ENCODE measurements around the gene MED28. TPM values are rescaled to one million over a fixed set of nuclear protein-coding genes. Genes with fewer than 3 reads are reported as not detected.
"Not testable (repeated sequence)": the region's sequence is repeated elsewhere in the genome, so short reads cannot be mapped to it uniquely, and the experiment has no call there.

The MED28 gene
- total RNA-seq, 1 donor from 2014 or later, result 11.4 TPM

DNA sequence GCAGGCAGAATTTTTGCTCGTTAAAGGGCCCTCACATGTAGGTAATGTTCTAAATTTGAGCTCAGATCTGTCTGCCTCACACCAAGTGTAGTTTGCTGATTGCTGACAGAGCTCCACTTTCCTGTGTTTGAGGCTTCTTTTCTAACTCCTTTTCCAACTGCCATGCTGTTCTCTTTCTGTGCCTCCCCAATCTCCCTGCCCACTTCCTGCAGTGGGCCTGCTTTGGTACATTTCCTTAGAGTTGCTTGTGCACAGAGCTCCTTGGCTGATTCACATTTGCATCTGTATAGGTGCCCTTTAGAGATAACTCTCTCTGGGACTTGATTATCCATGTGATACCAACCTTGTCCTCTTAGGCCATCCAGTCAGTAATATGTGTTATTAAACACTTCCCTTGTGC, 4.5 kb downstream of the MED28 start:
- no peak for DNase-seq

DNA sequence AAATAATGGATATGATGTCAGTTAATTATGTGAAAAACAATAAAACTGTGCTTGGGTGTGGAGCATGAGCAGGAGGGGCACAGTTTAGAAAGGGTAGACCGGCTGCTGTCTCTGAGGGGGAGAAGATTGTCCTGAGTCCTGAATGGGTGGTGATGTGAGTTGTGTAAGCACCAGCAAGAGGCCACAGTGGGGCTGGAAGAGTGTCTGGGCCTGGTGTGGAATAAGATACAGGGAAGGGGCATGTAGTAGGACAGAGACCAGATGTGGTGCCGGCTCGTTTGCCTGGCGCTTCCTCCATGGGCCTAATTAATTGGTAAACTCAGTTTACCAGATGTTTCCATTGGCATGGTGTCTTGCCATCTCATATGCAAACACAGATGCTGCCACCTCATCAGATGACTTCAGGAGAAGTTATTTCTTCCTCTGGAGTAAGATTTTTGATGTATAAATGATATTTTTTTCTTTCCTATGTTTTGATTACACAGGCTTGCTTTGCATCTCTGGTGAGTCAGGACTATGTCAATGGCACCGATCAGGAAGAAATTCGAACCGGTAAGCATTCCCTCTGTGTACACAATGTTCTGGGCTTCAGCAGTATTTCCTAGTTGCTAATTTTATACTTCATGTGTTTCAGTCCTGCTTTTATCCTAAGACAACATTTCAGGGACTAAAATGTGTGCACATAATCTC, 5.1 kb downstream of the MED28 start:
- DNase-seq, result peak; percentile 6

DNA sequence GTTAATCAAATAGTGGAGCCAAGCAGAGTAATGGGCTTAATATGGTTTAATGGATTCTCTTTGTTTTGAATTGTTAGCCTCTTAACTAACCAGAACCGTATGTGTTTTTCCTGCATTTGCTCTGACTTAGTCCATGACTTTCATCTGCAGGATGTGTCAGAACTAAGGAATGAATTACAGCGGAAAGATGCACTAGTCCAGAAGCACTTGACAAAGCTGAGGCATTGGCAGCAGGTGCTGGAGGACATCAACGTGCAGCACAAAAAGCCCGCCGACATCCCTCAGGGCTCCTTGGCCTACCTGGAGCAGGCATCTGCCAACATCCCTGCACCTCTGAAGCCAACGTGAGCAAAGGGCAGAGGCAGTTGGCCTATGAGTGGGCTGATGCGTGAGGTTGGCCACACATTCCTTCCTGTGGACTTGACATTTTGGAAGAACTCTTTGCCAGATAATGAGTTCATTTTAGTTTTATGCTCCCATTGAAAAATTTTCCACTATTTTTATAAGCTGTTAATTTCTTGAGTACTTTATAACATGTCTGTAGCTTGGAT, 9.1 kb downstream of the MED28 start:
- no peak for DNase-seq

DNA sequence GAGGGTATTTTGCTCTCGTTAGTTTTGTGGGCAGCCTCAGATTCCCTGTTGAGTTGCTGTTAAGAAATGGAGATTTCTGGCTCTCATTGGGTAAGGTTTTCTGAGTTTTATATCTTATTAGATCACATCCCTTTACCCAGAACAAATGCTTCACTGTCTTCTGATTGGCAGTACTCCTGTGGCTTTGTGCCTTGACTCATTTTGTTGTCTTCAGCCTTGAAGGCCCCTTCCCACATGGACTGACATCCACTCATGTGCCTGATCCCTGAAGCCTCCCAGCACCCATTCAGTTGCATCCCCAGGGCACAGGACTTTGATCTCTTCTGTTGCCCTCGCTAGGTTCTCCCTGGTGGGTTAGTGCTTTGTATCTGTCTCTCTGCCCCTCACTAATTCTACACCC, 10.4 kb downstream of the MED28 start:
- DNase-seq, result no peak

DNA sequence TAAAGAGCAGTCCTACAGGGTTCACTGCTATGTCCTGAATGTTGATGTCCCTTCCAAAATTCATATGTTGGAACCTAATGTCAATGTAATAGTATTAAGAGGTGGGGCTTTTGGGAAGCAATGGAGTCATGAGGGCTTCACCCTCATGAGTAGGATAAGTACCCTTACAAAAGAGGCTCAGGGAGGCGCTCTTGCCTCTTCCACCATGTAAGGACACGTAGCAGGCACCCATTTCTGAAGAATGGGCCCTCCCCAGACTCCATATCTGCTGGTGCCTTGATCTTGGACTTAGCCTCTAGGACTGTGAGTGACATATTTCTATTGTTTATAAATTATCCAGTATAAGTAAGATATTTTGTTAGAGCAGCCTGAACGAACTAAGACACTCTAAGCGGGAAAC, 15.8 kb downstream of the MED28 start:
- DNase-seq, result no peak

DNA sequence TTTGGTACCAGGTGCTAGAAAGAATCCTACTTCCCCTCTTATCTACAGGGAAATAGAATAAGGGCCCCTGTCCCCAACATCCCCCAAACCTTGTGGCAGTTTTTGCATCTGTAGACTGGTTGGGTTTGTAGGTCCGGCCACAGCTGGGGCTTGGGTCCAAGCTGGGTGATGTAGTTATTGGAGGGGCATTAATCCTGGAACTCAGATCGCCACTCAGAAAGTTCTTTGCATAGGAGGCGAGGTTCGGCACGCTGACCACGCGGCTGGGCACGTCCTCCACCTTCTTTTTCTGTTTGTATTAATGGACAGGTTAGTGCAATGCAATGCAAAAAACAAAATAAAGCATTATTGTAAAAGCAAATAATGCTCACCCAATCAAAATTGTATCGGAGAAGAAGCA, 19.2 kb downstream of the MED28 start:
- DNase-seq, result no peak

DNA sequence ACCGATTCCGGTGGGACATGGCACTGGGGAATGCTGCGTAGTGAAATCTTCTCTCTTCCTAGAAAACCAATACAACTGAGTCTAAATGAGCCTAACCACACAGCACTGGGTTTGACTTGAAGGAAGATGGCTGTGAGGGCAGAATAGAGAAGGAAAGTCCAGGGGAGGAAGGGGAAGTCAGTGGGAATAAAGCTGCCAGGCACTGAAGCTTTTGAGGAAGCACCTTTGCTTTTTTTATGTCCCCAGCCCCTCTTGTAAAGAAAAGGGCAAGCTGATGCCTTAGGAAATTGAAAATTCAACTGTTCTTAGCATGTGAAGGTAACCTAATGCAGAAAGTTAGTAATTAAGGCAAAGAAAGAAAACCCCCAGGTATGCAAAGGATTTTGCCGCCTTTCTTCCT, 20.6 kb downstream of the MED28 start:
- DNase-seq, result no peak

DNA sequence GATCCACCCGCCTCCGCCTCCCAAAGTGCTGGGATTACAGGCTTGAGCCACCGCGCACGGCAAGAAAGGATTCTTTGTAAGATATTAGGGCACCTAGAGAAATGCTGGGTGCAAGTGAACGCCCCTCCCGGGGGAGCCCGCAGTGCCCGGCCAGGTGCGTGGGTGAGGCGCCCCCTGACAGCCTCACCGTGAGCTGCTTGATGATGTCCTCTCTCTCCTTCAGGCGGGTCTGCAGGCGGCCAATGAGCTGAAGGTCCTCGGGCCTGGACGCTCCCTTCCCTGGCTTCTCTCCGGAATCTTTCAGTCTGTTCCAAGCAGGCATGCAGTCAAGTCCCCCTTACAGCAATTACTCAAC, 21.9 kb downstream of the MED28 start:
- no peak for DNase-seq

DNA sequence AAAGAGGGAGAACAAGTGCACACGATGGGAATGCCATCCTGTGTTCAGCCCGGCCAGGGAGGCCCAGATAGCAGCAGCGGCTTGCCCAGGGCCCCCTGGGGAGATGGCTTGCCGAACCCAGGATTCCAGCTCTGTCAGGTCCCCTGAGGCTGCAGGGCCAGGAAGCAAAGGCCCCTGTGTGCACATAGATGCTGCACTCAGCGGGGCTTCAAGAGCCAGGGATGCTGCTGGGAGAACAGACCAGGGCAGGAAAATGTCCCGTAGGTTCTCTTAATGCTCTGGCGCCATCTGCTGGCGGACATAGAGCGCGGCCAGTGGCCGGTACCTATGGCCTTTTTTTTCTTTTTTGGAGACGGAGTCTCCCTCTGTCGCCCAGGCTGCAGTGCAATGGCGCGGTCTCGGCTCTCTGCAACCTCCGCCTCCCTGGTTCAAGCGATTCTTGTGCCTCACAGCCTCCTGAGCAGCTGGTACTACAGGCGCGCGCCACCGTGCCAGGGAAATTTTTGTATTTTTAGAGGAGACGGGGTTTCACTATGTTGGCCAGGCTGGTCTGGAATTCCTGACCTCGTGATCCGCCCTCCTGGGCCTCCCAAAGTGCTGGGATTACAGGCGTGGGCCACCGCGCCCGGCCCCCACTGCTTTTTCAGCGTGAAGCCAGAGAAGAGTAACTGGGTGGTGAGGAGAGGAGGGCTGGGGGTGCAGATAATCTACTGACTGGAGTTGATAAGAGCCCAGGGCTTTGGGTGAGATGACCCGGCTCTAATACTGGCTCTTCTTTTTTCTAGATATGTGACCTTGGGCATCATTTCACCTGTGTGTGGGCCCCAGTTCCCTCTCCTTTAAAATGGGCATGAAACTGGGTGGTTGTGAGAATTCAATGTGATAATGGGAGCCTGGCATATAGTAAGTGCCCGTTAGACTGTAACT, 22.5 kb downstream of the MED28 start:
- DNase-seq, result peak; percentile 84

DNA sequence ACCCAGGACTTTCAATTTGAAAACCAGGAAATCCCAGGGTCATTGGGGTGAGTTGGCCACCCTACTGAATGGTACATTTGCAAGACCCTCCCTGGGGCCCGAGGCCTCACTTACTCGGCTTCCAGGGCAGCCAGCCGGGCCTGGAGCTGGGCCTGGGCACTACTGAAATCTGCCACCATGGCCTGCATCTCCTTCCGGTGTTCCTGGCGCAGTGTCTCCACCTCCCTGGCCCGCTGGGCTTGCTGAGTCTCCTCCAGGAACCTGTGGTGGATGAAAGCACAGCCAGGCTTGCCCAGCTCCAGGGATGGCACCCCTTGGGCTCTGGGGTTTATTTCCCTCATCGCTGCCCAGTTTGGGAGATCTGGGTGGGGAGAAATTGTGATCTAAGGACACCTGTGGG, 24.7 kb downstream of the MED28 start:
- DNase-seq, result no peak

DNA sequence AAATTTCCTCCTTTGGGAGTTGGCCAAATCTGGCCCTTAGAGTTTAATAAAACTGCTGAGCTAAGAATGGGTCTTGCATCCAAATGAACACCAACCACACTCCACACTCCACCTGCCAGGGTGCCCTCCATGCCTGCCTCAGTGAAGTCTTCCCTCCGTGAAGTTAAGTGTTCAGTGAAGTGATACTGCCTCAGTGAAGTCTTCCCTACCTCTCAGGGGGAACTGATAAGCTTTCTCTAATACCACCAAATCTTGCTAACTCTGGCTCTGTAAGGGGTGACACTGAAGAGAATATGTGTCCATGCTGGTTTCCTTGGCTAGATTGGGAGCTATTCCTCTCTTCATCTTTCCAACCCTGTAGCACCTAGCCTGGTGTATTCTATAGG, 27.9 kb downstream of the MED28 start:
- DNase-seq, result no peak

DNA sequence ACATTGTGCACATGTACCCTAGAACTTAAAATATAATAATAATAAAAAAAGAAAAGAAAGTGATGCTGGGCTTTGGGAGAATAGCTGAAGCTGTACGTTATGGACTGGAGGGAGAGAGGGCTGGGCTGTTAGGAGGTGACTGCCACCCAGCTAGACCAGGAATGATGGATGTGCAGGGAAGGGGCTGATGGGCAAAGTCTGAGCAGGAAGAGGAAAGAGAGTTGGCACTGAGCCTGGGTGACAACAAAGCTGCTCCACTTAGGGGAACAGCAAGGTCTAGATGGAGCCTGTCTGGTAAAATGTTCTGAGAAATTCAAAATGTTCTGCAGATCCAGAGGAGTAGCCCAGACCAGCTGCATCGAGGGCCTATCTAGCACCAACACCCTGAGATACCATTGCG, 32.3 kb downstream of the MED28 start:
- peak; percentile 11 for DNase-seq

DNA sequence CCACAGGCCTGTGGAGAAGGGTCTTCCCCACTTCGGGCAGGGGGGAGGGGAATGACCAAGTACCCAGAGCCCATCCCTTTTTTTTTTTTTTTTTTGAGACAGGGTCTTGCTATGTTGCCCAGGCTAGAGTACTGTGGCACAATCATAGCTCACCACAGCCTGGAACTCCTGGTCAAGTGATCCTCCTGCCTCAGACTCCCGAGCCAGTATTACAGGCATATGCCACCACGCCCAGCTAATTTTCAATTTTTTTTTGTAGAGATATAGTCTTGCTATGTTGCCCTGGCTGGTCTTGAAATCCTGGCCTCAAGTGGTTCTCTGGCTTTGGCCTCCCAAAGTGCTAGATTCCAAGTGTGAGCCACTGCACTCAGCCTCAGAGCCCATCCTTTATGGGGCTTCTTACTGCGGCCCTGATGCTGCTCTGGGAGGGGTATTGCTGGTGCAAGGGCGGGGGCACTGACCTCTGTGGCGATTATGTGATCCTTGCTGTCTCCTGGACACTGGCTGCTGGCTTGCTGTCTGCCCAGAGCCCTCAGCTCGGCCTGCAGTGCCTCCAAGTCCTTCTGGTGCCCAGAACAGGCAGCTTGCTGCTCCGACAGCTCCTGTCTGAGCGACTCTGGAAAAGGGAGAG, 32.9 kb downstream of the MED28 start:
- no peak for DNase-seq

DNA sequence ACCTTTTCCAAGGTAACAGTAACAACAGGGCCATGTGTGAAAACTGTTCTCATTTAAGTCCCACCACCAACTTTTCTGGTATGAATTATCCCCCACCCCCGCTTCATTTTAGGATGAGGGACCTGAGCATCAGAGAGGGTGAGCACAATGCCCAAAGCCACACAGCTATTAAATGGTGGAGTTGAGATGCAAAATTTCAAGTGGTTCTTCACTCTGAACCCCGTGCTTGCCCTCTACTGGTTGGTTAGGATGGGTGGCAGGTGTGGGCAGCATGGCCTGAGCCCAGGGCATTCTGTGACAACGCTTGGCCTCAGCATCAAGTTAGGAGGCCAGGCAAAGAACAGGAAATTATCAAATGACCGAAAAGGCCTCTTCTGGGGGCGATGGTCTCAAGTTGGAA, 33.5 kb downstream of the MED28 start:
- no peak for DNase-seq

DNA sequence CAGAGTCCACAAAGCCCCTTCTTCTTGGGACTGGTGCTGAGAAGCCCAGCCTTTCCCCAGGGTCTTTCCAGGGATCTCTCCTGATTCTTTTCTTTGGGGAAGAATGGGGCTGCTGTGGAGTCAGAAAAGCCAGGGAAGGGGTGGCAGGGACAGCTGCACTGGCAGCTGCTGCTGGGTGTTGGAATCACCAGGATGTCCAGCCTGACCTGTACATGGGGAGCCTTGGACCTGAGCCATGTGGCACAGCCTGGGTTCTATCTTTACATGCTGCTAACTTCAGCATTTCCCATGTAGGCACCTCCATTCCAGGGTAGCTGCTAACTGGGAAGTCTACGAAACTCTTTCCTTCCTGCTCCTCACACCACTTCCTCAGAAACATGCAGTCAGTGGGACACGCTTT, 36.0 kb downstream of the MED28 start:
- no peak for DNase-seq

DNA sequence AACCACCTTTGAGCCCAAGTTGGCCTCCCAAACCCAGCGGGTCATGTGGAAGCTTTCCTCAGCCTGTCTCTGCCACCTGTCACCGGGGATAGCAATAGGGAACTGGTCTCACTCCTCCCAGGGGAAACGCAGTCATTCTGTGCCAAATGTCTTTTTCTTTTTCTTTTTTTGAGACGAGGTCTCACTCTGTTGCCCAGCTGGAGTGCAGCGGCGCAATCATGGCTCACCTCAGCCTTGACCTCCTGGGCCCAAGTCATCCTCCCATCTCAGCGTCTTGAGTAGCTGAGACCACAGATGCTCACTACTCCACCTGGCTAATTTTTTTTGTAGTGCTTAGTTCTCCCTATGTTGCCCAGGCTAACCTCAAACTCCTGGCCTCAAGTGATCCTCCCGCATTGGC, 40.3 kb downstream of the MED28 start:
- DNase-seq, result no peak

DNA sequence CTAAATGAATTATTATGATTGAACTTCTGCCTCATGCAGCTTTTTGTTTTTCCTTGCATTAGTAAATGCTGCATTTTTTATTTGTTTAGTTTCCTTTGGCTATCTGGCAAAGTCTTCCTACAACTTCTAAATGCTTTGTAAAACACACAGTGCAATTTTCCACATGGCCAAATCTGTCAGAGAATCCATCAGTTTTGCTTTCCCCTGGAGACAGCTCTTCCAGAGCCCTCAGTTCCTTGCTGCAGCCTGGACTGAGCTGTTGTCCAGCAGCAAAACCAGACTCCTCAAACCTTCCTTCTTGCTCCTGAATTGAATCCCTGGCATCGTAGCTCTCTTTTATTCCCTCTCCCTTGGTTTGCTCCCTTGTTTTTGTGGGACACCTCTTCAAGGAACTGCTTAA, 42.6 kb downstream of the MED28 start:
- no peak for DNase-seq

DNA sequence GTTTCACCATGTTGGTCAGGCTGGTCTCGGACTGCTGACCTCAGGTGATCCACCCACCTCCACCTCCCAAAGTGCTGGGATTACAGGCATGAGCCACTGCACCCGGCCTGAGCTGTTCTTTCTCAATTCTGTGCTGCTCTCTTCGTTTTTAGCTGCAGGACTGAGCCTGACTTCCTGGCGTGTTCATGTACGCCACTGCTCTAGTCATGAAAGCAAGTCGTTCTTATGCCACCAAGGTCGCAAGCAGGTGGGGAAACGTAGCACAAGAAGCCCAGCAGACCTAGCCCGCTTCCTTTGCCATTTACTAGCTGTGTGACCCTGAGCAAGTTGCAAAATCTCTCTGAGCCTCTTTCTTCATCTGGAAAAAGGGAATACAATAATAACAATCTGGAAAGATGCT, 43.4 kb downstream of the MED28 start:
- DNase-seq, result no peak

DNA sequence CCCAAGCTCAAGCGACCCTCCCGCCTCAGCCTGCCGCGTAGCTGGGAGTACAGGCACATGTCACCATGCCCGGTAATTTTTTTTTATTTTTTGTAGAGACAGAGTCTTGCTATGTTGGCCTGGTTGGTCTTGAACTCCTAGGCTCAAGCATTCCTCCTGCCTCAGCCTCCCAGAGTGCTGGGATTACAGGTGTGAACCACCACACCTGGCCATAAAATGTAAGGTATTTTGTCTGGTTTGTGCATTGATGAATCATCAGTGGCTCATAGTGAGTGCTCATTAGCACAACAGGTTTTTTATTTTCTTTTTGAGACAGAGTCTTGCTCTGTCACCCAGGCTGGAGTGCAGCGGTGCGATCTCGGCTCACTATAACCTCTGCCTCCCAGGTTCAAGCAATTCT, 44.8 kb downstream of the MED28 start:
- DNase-seq, result not testable (repeated sequence)

DNA sequence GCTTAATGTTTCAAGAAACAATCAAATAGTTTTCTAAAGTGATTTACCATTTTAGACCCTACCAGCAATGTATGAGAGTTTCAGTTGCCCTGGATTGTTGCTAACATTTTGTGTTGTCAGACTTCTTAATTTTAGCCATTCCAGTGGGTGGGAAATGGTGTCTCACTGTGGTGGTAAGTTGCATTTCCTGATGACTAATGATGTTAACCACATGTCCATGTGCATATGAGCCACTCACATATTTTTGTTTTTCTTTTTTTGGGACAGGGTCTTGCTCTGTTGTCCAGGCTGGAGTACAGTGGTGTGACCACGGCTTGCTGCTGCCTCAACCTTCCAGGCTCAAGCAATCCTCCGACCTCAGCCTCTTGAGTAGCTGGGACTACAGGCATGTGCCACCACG, 48.3 kb downstream of the MED28 start:
- DNase-seq, result no peak

DNA sequence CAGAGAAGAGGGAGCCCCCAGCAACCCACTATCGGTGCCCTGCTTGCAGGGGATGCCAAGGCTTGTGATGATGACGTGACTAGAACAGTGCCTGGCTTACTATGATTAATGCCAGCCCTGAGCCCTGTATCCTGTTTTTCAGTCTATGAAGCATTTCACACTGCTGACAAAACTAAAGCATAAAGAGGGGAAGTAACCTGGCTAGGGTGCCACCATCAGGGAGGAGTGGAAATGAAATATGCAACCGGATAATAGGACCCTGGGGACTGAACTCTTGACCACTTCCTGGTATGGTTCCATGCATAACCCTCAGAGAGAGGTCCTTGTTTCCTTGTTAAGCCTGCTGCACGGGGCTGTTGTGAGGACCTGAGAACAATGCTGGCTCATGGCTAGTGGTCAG, 50.3 kb downstream of the MED28 start:
- DNase-seq, result peak; percentile 42

DNA sequence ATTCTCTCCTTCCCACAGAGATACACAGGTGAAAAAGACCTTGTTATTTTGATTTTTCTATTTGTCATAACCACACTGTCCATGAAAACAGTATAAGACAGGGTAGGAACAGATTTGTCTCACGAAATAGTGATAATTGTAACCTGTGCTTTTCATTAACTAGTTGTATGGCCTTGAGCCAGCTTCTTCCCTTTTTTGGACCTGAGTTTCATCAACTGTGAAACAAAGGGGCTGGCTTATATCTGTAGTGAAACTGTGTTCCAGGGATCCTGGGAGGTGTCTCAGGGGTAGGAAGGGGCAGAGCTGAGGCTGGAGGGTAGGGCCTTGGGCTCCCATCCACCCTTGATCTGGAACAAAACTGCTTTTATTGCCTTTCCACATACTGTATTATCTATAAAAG, 50.9 kb downstream of the MED28 start:
- no peak for DNase-seq

DNA sequence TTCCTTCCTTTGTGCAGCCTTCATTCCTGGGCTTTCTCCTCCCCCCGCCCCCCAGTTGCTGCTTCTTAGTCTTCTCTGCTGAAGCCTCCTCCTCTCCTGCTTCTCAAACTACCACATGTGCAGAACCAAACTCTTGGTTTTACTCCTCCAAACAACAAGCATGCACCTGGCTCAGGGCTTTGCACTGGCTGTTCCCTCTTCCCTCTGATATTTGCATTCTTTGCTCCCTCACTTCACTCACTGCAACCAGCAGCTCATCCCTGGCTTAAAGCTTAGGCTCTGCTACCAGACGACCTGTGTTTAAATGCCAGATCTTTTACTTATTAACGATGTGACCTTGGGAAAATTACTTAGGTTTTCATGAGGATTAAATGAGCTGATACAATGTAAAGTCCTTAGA, 51.4 kb downstream of the MED28 start:
- no peak for DNase-seq

DNA sequence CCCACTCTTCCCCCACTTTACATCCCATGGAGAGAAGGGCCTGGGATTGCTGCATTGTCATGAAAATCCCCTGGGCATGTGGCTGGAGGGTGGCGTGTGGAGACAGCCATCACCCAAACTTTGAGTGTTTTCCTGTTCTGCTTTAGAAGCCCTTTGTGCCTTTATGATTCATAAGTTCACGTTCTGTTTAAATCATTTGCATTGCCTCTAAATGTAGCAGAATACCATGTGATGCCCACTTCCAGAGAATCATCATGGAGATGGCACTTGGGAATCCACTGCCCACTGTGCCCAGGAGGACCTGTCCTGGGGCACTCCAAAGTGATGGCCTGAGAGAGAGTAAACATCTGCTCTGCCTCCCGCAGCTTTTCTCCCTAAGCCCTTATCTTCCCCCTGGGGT, 52.8 kb downstream of the MED28 start:
- no peak for DNase-seq
